K562 (cell line): ENCODE results near the gene CD47. TPM values are rescaled to one million over a fixed set of nuclear protein-coding genes. Genes with fewer than 3 reads are reported as not detected.

Experiments used
- CGGBP1 ChIP-seq: fragments of 250-450 bp; sonication (Bioruptor Pico); IDR thresholded peaks from 2 replicates; pipeline ENCODE4 v1.9.0; 2021; ENCODE audit warnings: mild to moderate bottlenecking
- CREB1 ChIP-seq, 2 experiments: sonication (generic) in 1 of 2; formaldehyde crosslinking in 1 of 2; IDR thresholded peaks; 2 replicates each; pipeline versions ENCODE4 v1.6.1 to v1.8.0; 2012 to 2022; ENCODE audit warnings: inconsistent platforms in 1 of 2, mild to moderate bottlenecking in 1 of 2, missing genetic modification reagents in 1 of 2, moderate library complexity in 1 of 2
- CTCFL ChIP-seq: IDR thresholded peaks from 2 replicates; pipeline ENCODE4 v1.6.1; 2011; ENCODE audit warnings: borderline replicate concordance, low read depth, mild to moderate bottlenecking, moderate library complexity, low read length; ENCODE audit not compliant: insufficient read depth, poor library complexity, severe bottlenecking
- HEY1 ChIP-seq: fragments of 250-450 bp; sonication (Bioruptor Pico); IDR thresholded peaks from 2 replicates; pipeline ENCODE4 v1.5.0; 2020; ENCODE audit warnings: mild to moderate bottlenecking, moderate library complexity, borderline replicate concordance
- HOXB6 ChIP-seq: fragments of 250-450 bp; sonication (Bioruptor Pico); IDR thresholded peaks from 2 replicates; pipeline ENCODE4 v1.5.1; 2022; ENCODE audit warnings: mild to moderate bottlenecking, borderline replicate concordance
- LCOR ChIP-seq: sonication (generic); formaldehyde crosslinking; IDR thresholded peaks from 2 replicates; pipeline ENCODE4 v1.8.0; 2022; ENCODE audit warnings: mild to moderate bottlenecking, missing genetic modification reagents
- MITF ChIP-seq: IDR thresholded peaks from 2 replicates; pipeline ENCODE4 v1.6.1; 2014; ENCODE audit warnings: antibody characterized with exemption
- POLR2AphosphoS5 ChIP-seq: IDR thresholded peaks from 2 replicates; pipeline ENCODE4 v1.6.1; 2011; ENCODE audit warnings: mild to moderate bottlenecking, low read depth, low read length, moderate library complexity; ENCODE audit not compliant: control insufficient read depth, insufficient read depth
- SMAD4 ChIP-seq: fragments of 250-450 bp; sonication (Bioruptor Pico); conservative IDR thresholded peaks from 2 replicates; pipeline ENCODE4 v1.8.0; 2021; ENCODE audit warnings: inconsistent platforms, mild to moderate bottlenecking, moderate library complexity
- SMARCA4 ChIP-seq: fragments of 450-650 bp; IDR thresholded peaks from 2 replicates; pipeline ENCODE4 v1.6.1; 2016
- TCFL5 ChIP-seq: fragments of 250-450 bp; sonication (Bioruptor Pico); conservative IDR thresholded peaks from 2 replicates; pipeline ENCODE4 v1.6.1; 2021; ENCODE audit warnings: mild to moderate bottlenecking, moderate library complexity, matching md5 sums
- TEAD1 ChIP-seq, 2 experiments: fragments of 450-650 bp in 1 of 2; sonication (generic) in 1 of 2; formaldehyde crosslinking; IDR thresholded peaks; 2 replicates each; pipeline versions ENCODE4 v1.4.0 to v1.8.0; 2020 to 2022; ENCODE audit warnings: mild to moderate bottlenecking in 2 of 2, missing genetic modification reagents in 1 of 2
- TRIM24 ChIP-seq, 2 experiments: fragments of 450-650 bp; IDR thresholded peaks; 2 replicates each; pipeline ENCODE4 v1.6.1; 2016
- VEZF1 ChIP-seq: fragments of 200-800 bp; sonication (Bioruptor generic); IDR thresholded peaks from 2 replicates; pipeline ENCODE4 v1.6.1; 2017; ENCODE audit warnings: missing genetic modification characterization, missing compliant biosample characterization
- ZKSCAN8 ChIP-seq: fragments of 200-800 bp; sonication (Bioruptor generic); IDR thresholded peaks from 2 replicates; pipeline ENCODE4 v1.6.1; 2016; ENCODE audit warnings: missing genetic modification characterization, missing compliant biosample characterization
- ZMIZ1 ChIP-seq, 2 experiments: fragments of 150-350 bp in 1 of 2; IDR thresholded peaks; 2 replicates each; pipeline ENCODE4 v1.6.1; 2012 to 2016; ENCODE audit warnings: low read depth in 2 of 2, low read length in 2 of 2, mild to moderate bottlenecking in 1 of 2, moderate library complexity in 1 of 2
- ZNF583 ChIP-seq: fragments of 250-450 bp; sonication (Bioruptor Pico); IDR thresholded peaks from 2 replicates; pipeline ENCODE4 v1.4.0; 2020
- polyA plus RNA-seq, 8 experiments: library from polyadenylated mRNA; depleted of rRNA in 4 of 8; stranded (reverse) in 5 of 8; unstranded in 3 of 8; fragments of >200 nt; fragmentation: Nextera tagmentation in 2 of 8; fragmentation: Illumina TruSeq in 1 of 8; extraction: Ambion mirVana in 2 of 8; extraction: Trizol in 1 of 8; gene quantifications; 2 replicates each; pipeline versions ENCODE4 v1.2.1 to v1.2.3, GENCODE V29; 2011 to 2014; ENCODE audit warnings: inconsistent platforms in 1 of 8, missing spikeins in 1 of 8
- total RNA-seq, 7 experiments: library from RNA; depleted of rRNA in 6 of 7; stranded (reverse); fragments of >200 nt in 6 of 7; fragmentation: Illumina TruSeq in 2 of 7; extraction: Trizol in 2 of 7; gene quantifications; 2 replicates each; pipeline versions ENCODE4 v1.2.1 to v1.2.3, GENCODE V29; 2011 to 2021; ENCODE audit warnings: low replicate concordance in 1 of 7

The CD47 gene
- total and polyA plus RNA-seq, 9 of the 15 experiments (the other 6 are each of a cell fraction or from before 2014, with no cell fraction given), result 10.2 to 62.6 (median 36.3) TPM

GRCh38 chr3:108103886-108104797 lies 13.3 kb upstream of the CD47 start (continued):
- TF ChIP-seq LCOR (CRISPR knock-in tag) (peak; percentile 98), CGGBP1 (CRISPR knock-in tag) (no peak), VEZF1 (CRISPR knock-in tag) (peak; percentile 25; the same call in 1 of the 2 replicates), CTCFL (no peak), MITF (no peak), CREB1 (IDR thresholded peaks at IDR 0.05) (no peak; the same call in 1 of the 2 replicates), CREB1 (CRISPR knock-in tag; IDR thresholded peaks at IDR 0.05) (no peak), ZKSCAN8 (CRISPR knock-in tag) (0 out of 2 replicates have a peak, but pooled peaks have one; percentile 28), TRIM24 (IDR thresholded peaks at IDR 0.05) (peak; percentile 66 to 75; a peak in 3 of 4 replicates), HOXB6 (CRISPR knock-in tag) (no peak), TCFL5 (no peak), SMARCA4 (peak; percentile 87), TEAD1 (CRISPR knock-in tag; IDR thresholded peaks at IDR 0.05) (peak in 1 of 2 experiments; percentile 73; a peak in 3 of 4 replicates), ZNF583 (CRISPR knock-in tag) (no peak), HEY1 (no peak), POLR2AphosphoS5 (peak; percentile 88), SMAD4 (CRISPR knock-in tag) (peak; percentile 63), ZMIZ1 (IDR thresholded peaks at IDR 0.05; ENCODE audit: low read depth in 2 of 2, low read length in 2 of 2) (peak in 1 of 2 experiments; percentile 81; a peak in 2 of 4 replicates)
